OCI-LY7 (cell line): ENCODE measurements around the gene MYO1B.

Experiments
- EZH2phosphoT487 ChIP-seq: fragments of 200-600 bp; sonication (generic); IDR thresholded peaks from 2 replicates; pipeline ENCODE4 v1.6.1; 2018; ENCODE audit warnings: low read depth, borderline replicate concordance, mild to moderate bottlenecking, mixed run types, antibody characterized with exemption, low read length, moderate library complexity, mixed read lengths
- TF ChIP-seq, protein P1 (sequence below): fragments of 200-600 bp; sonication (generic); conservative IDR thresholded peaks from 2 replicates; pipeline ENCODE4 v1.5.1; 2014; ENCODE audit warnings: mild to moderate bottlenecking, antibody characterized with exemption, low read length, moderate library complexity, mixed read lengths

DNA sequence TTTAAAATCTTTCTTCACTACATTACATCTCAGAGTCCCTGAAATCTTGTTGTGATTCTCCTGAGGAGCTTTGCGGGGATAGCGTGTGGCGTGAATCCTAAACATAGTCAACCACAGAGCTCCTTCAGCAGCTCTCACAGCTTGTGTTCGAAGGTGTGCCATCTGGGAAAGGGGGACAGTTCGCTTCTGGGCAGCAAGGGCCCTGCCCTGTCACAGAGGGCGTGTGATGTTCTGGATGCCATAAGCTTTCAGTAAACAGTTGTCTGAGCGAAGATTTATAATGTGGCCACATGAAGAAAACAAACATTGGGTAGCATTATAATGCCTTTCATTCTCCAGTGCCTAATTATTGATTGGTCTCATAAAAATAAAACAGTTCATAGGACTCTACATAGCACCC, 172.5 kb downstream of the MYO1B start:
- TF ChIP-seq, protein P1, sequence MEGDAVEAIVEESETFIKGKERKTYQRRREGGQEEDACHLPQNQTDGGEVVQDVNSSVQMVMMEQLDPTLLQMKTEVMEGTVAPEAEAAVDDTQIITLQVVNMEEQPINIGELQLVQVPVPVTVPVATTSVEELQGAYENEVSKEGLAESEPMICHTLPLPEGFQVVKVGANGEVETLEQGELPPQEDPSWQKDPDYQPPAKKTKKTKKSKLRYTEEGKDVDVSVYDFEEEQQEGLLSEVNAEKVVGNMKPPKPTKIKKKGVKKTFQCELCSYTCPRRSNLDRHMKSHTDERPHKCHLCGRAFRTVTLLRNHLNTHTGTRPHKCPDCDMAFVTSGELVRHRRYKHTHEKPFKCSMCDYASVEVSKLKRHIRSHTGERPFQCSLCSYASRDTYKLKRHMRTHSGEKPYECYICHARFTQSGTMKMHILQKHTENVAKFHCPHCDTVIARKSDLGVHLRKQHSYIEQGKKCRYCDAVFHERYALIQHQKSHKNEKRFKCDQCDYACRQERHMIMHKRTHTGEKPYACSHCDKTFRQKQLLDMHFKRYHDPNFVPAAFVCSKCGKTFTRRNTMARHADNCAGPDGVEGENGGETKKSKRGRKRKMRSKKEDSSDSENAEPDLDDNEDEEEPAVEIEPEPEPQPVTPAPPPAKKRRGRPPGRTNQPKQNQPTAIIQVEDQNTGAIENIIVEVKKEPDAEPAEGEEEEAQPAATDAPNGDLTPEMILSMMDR: no peak
- no peak for TF ChIP-seq EZH2phosphoT487
